Measurements from ENCODE around the gene NAP1L1. TPM values are rescaled to one million over a fixed set of nuclear protein-coding genes. Genes with fewer than 3 reads are reported as not detected.
A peak's percentile ranks its signal among the peaks of the same experiment; 100 is the strongest.

NAP1L1 gene
- total RNA-seq, 1 donor from 2014 or later, result 687 TPM

DNA sequence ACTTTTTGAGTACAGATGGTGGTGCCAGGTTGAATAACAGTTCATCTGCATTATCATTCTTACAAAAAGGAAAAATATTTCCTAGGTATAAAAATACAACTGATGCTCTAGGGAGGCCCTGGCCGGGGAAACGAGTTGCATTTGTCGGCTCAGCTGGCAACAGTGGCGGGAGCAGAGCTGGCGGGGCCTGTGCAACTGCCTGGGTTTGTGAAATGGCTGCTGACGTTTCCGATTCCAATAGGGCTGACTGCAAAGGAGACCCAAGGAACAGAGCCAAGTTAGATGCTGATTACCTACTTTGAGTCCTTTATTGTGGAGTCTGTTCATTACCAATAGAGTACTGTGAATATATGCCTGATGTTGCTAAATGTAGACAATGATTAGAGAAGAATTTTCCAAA is 27.2 kb downstream of the NAP1L1 start:
- Histone ChIP-seq H3K27ac (ENCODE audit: low read depth, low read length) (no peak overlapping the region), H3K4me1 (ENCODE audit: insufficient read depth, low read length) (no peaks in the 10 kb centered on the region), H4K20me1 (ENCODE audit: insufficient read depth, low read length) (peaks cover 18% of the 10 kb centered on the region), H3K27me3 (ENCODE audit: insufficient read depth, low read length) (no peaks in the 10 kb centered on the region), H3K36me3 (ENCODE audit: insufficient read depth, low read length) (peaks cover 58% of the 10 kb centered on the region), H3K9me3 (ENCODE audit: insufficient read depth, low read depth, low read length) (no peaks in the 10 kb centered on the region), H3K9ac (ENCODE audit: low read length) (no peak overlapping the region), H3K79me2 (ENCODE audit: insufficient read depth, low read length) (peaks cover 70% of the 10 kb centered on the region), H3K4me3 (ENCODE audit: insufficient read depth, low read depth, low read length) (no peak overlapping the region), H3K4me2 (ENCODE audit: low read length) (no peak overlapping the region), H2AFZ (ENCODE audit: low read depth, low read length) (no peak overlapping the region)
- Mint-ChIP-seq H3K36me3 (ENCODE audit: low read depth, unreplicated experiment) (peaks cover 25% of the 10 kb centered on the region), H3K4me3 (ENCODE audit: unreplicated experiment) (no peak overlapping the region), H3K9me3 (ENCODE audit: unreplicated experiment) (no peaks in the 10 kb centered on the region), H3K27me3 (ENCODE audit: low read depth, unreplicated experiment) (no peaks in the 10 kb centered on the region), H3K4me1 (ENCODE audit: low read depth, unreplicated experiment) (peaks cover 14% of the 10 kb centered on the region), H3K27ac (ENCODE audit: unreplicated experiment) (peak overlapping the region; percentile 28)
- no peak for DNase-seq (ENCODE audit: low read depth)
- TF ChIP-seq EZH2 (IDR thresholded peaks at IDR 0.05; ENCODE audit: insufficient read depth, low read length), result no peak
- TF ChIP-seq, protein P1, sequence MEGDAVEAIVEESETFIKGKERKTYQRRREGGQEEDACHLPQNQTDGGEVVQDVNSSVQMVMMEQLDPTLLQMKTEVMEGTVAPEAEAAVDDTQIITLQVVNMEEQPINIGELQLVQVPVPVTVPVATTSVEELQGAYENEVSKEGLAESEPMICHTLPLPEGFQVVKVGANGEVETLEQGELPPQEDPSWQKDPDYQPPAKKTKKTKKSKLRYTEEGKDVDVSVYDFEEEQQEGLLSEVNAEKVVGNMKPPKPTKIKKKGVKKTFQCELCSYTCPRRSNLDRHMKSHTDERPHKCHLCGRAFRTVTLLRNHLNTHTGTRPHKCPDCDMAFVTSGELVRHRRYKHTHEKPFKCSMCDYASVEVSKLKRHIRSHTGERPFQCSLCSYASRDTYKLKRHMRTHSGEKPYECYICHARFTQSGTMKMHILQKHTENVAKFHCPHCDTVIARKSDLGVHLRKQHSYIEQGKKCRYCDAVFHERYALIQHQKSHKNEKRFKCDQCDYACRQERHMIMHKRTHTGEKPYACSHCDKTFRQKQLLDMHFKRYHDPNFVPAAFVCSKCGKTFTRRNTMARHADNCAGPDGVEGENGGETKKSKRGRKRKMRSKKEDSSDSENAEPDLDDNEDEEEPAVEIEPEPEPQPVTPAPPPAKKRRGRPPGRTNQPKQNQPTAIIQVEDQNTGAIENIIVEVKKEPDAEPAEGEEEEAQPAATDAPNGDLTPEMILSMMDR (IDR thresholded peaks at IDR 0.05; ENCODE audit: insufficient read depth, low read depth, low read length), result no peak
- FAIRE-seq, result no peak

DNA sequence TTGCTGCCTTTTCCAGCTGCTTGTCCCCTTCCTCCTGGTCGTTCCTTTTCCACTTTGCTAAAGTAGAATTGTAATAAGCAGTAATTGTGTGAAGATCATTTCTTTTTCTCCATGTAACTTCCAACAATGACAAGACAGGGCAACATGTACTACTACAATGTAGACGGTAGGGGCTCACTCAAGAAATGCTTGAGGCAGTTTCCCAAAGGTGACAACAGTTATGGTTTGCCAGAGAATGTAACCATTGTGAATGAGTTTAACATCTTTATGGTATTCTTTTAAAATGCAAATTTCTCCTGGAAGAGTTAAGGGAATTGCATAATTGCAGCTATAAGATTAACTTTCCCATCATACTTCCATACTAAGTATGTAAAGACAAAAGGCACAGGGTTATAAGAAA is 29.1 kb downstream of the NAP1L1 start:
- H3K4me3 Mint-ChIP-seq (ENCODE audit: unreplicated experiment), result no peak overlapping the region
- no peaks in the 10 kb centered on the region for H3K9me3 ChIP-seq (ENCODE audit: insufficient read depth, low read depth, low read length)
- no peaks in the 10 kb centered on the region for H3K27me3 Mint-ChIP-seq (ENCODE audit: low read depth, unreplicated experiment)
- no peak overlapping the region for H3K4me3 ChIP-seq (ENCODE audit: insufficient read depth, low read depth, low read length)
- H3K9ac ChIP-seq (ENCODE audit: low read length), result no peak overlapping the region
- H3K79me2 ChIP-seq (ENCODE audit: insufficient read depth, low read length), result peaks cover 54% of the 10 kb centered on the region
- FAIRE-seq (no peak), DNase-seq (ENCODE audit: low read depth) (no peak)
- no peaks in the 10 kb centered on the region for H3K27me3 ChIP-seq (ENCODE audit: insufficient read depth, low read length)
- H3K9me3 Mint-ChIP-seq (ENCODE audit: unreplicated experiment), result no peaks in the 10 kb centered on the region
- TF ChIP-seq, protein P1 (IDR thresholded peaks at IDR 0.05; ENCODE audit: insufficient read depth, low read depth, low read length), result no peak
- no peak for TF ChIP-seq EZH2 (IDR thresholded peaks at IDR 0.05; ENCODE audit: insufficient read depth, low read length)
- peaks cover 12% of the 10 kb centered on the region for H3K4me1 Mint-ChIP-seq (ENCODE audit: low read depth, unreplicated experiment)
- H3K27ac ChIP-seq (ENCODE audit: low read depth, low read length), result no peak overlapping the region
- H3K27ac Mint-ChIP-seq (ENCODE audit: unreplicated experiment), result no peak overlapping the region
- H2AFZ ChIP-seq (ENCODE audit: low read depth, low read length), result no peak overlapping the region
- no peaks in the 10 kb centered on the region for H3K4me1 ChIP-seq (ENCODE audit: insufficient read depth, low read length)
- H3K36me3 Mint-ChIP-seq (ENCODE audit: low read depth, unreplicated experiment), result peaks cover 27% of the 10 kb centered on the region
- no peak overlapping the region for H3K4me2 ChIP-seq (ENCODE audit: low read length)
- peaks cover 63% of the 10 kb centered on the region for H3K36me3 ChIP-seq (ENCODE audit: insufficient read depth, low read length)
- peaks cover 4% of the 10 kb centered on the region for H4K20me1 ChIP-seq (ENCODE audit: insufficient read depth, low read length)

DNA sequence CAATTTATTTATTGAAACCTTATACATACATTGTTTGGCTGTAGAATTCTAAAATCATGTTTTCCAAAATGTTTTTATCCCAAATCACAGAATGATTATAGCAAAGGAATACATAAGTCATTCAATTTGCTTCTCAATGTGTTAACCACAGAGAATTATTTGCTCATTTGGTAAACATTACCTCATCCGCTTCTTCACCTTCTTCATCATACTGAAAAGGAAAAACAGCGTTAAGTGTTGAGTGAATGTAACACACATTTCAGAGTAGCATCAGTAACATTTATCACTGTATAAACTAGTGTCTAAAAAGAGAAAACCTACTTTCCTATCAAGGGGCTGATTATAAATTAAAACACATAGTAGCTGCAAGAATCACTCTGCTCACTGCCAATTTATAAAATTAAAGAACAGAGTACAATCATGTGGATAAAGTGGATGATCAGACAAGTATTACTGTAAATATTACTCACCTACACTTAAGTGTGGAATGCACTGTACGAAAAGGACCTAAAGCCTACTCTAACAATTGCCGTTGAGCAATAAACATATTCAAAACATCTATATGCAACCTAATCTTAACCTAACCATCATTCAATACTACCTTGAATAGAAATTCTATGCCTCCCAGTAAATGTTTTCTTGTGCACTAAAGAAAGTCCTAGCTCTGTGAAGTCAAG is 34.8 kb downstream of the NAP1L1 start:
- H3K9ac ChIP-seq (ENCODE audit: low read length), result no peak overlapping the region
- peaks cover 67% of the 10 kb centered on the region for H3K36me3 ChIP-seq (ENCODE audit: insufficient read depth, low read length)
- Mint-ChIP-seq H3K36me3 (ENCODE audit: low read depth, unreplicated experiment) (peaks cover 16% of the 10 kb centered on the region), H3K27me3 (ENCODE audit: low read depth, unreplicated experiment) (no peaks in the 10 kb centered on the region), H3K4me3 (ENCODE audit: unreplicated experiment) (no peak overlapping the region), H3K9me3 (ENCODE audit: unreplicated experiment) (no peaks in the 10 kb centered on the region), H3K27ac (ENCODE audit: unreplicated experiment) (no peak overlapping the region), H3K4me1 (ENCODE audit: low read depth, unreplicated experiment) (peaks cover 1% of the 10 kb centered on the region)
- H2AFZ ChIP-seq (ENCODE audit: low read depth, low read length), result no peak overlapping the region
- peaks cover 7% of the 10 kb centered on the region for H3K79me2 ChIP-seq (ENCODE audit: insufficient read depth, low read length)
- no peak overlapping the region for H3K27ac ChIP-seq (ENCODE audit: low read depth, low read length)
- H3K4me1 ChIP-seq (ENCODE audit: insufficient read depth, low read length), result no peaks in the 10 kb centered on the region
- DNase-seq (ENCODE audit: low read depth) (no peak), FAIRE-seq (no peak)
- peaks cover 4% of the 10 kb centered on the region for H4K20me1 ChIP-seq (ENCODE audit: insufficient read depth, low read length)
- no peak overlapping the region for H3K4me3 ChIP-seq (ENCODE audit: insufficient read depth, low read depth, low read length)
- H3K9me3 ChIP-seq (ENCODE audit: insufficient read depth, low read depth, low read length), result no peaks in the 10 kb centered on the region
- TF ChIP-seq, protein P1 (IDR thresholded peaks at IDR 0.05; ENCODE audit: insufficient read depth, low read depth, low read length), result no peak
- TF ChIP-seq EZH2 (IDR thresholded peaks at IDR 0.05; ENCODE audit: insufficient read depth, low read length), result no peak
- H3K4me2 ChIP-seq (ENCODE audit: low read length), result no peak overlapping the region
- H3K27me3 ChIP-seq (ENCODE audit: insufficient read depth, low read length), result no peaks in the 10 kb centered on the region
